SU-DHL-6 (cell line): Measurements from ENCODE around the gene TRPM2.

Experiments used
- H2AFZ ChIP-seq: fragments of 200-600 bp; sonication (generic); 2 replicates; pipeline ENCODE4 v1.6.1; 2014; ENCODE audit warnings: low read depth, mild to moderate bottlenecking, moderate library complexity, mixed read lengths, antibody characterized with exemption, low read length; ENCODE audit not compliant: severe bottlenecking
- H3F3A ChIP-seq: fragments of 200-600 bp; shearing (Covaris generic); 2 replicates; pipeline ENCODE4 v1.6.0; 2016; ENCODE audit warnings: antibody characterized with exemption, mild to moderate bottlenecking; ENCODE audit not compliant: insufficient read depth
- H3K27ac ChIP-seq: fragments of 200-600 bp; sonication (generic); 2 replicates; pipeline ENCODE4 v1.5.1; 2016; ENCODE audit warnings: low read depth, mild to moderate bottlenecking, low read length, moderate library complexity, mixed read lengths
- H3K27me3 ChIP-seq: fragments of 200-600 bp; sonication (generic), shearing (Covaris generic); 2 replicates; pipeline ENCODE4 v1.6.0; 2014; ENCODE audit warnings: mild to moderate bottlenecking, low read length
- H3K36me3 ChIP-seq: fragments of 200-600 bp; sonication (generic); 2 replicates; pipeline ENCODE4 v1.6.1; 2014; ENCODE audit warnings: mild to moderate bottlenecking, low read length, mixed read lengths
- H3K4me2 ChIP-seq: fragments of 300-600, 200-600 bp; shearing (Covaris generic), sonication (generic); 2 replicates; pipeline ENCODE4 v1.6.0; 2014; ENCODE audit warnings: low read length, low read depth, mild to moderate bottlenecking; ENCODE audit not compliant: poor library complexity, severe bottlenecking
- H3K4me3 ChIP-seq: fragments of 200-600 bp; sonication (generic); 2 replicates; pipeline ENCODE4 v1.5.1; 2014; ENCODE audit warnings: antibody characterized with exemption, low read length, mild to moderate bottlenecking, mixed read lengths; ENCODE audit not compliant: insufficient read depth, poor library complexity, severe bottlenecking
- H3K79me2 ChIP-seq: fragments of 200-600 bp; sonication (generic); 2 replicates; pipeline ENCODE4 v1.6.1; 2014; ENCODE audit warnings: mild to moderate bottlenecking, low read length, moderate library complexity; ENCODE audit not compliant: insufficient read depth
- H3K9ac ChIP-seq: fragments of 200-600 bp; sonication (generic); 2 replicates; pipeline ENCODE4 v1.7.0; 2014; ENCODE audit warnings: mild to moderate bottlenecking, low read length
- H3K9me2 ChIP-seq: fragments of 200-600 bp; sonication (generic); replicated peaks from 2 replicates; pipeline ENCODE4 v1.6.1; 2014; ENCODE audit warnings: low read length; ENCODE audit not compliant: insufficient read depth
- H3K9me3 ChIP-seq: fragments of 200-600 bp; sonication (generic); 2 replicates; pipeline ENCODE4 v1.6.1; 2014; ENCODE audit warnings: low read length, mixed read lengths; ENCODE audit not compliant: insufficient read depth
- H4K20me1 ChIP-seq: fragments of 200-600 bp; sonication (generic); 2 replicates; pipeline ENCODE4 v1.6.1; 2014; ENCODE audit warnings: low read depth, mild to moderate bottlenecking, antibody characterized with exemption, low read length, moderate library complexity, mixed read lengths
- CTCF ChIP-seq: fragments of 200-600 bp; sonication (generic); IDR thresholded peaks from one replicate; pipeline ENCODE4 v1.5.1; 2017; ENCODE audit warnings: antibody characterized with exemption, mild to moderate bottlenecking, low read length, moderate library complexity; ENCODE audit not compliant: insufficient read depth, poor library complexity, severe bottlenecking
- EZH2phosphoT487 ChIP-seq: fragments of 200-600 bp; sonication (generic), shearing (Covaris generic); conservative IDR thresholded peaks from 2 replicates; pipeline ENCODE4 v1.6.1; 2018; ENCODE audit warnings: mild to moderate bottlenecking, antibody characterized with exemption, low read length, moderate library complexity, mixed read lengths

Gene TRPM2

GRCh38 chr21:44326716-44327602 lies 26.5 kb upstream of the TRPM2 start:
- no peaks in the 10 kb centered on the region for H4K20me1 ChIP-seq
- no peak for TF ChIP-seq EZH2phosphoT487
- no peak for TF ChIP-seq CTCF
- no peaks in the 10 kb centered on the region for H3K9me3 ChIP-seq
- H3K9ac ChIP-seq: no peak overlapping the region
- no peaks in the 10 kb centered on the region for H3F3A ChIP-seq
- H3K27ac ChIP-seq: no peak overlapping the region
- no peak overlapping the region for H3K4me2 ChIP-seq
- H3K4me3 ChIP-seq: no peak overlapping the region
- H3K79me2 ChIP-seq: no peaks in the 10 kb centered on the region
- no peaks in the 10 kb centered on the region for H3K27me3 ChIP-seq
- no peaks in the 10 kb centered on the region for H3K36me3 ChIP-seq
- H3K9me2 ChIP-seq: no peaks in the 10 kb centered on the region
- H2AFZ ChIP-seq: no peak overlapping the region

GRCh38 chr21:44327603-44327974 lies 25.8 kb upstream of the TRPM2 start:
- H4K20me1 ChIP-seq: no peaks in the 10 kb centered on the region
- TF ChIP-seq CTCF: no peak
- TF ChIP-seq EZH2phosphoT487: no peak

GRCh38 chr21:44328242-44328895 lies 25.1 kb upstream of the TRPM2 start:
- Histone ChIP-seq H3K36me3 (no peaks in the 10 kb centered on the region), H3F3A (no peaks in the 10 kb centered on the region), H3K9ac (no peak overlapping the region), H3K9me2 (no peaks in the 10 kb centered on the region), H2AFZ (no peak overlapping the region), H3K27ac (no peak overlapping the region), H3K79me2 (no peaks in the 10 kb centered on the region), H4K20me1 (no peaks in the 10 kb centered on the region), H3K9me3 (no peaks in the 10 kb centered on the region), H3K4me2 (no peak overlapping the region), H3K27me3 (no peaks in the 10 kb centered on the region), H3K4me3 (no peak overlapping the region)
- TF ChIP-seq EZH2phosphoT487 (no peak), CTCF (no peak)

More at GRCh38 chr21:44327603-44327974, 25.8 kb upstream of the TRPM2 start:
- no peak overlapping the region for H2AFZ ChIP-seq
- H3K27ac ChIP-seq: no peak overlapping the region
- no peaks in the 10 kb centered on the region for H3K79me2 ChIP-seq
- no peaks in the 10 kb centered on the region for H3K27me3 ChIP-seq
- no peaks in the 10 kb centered on the region for H3K36me3 ChIP-seq
- no peak overlapping the region for H3K9ac ChIP-seq
- H3K9me3 ChIP-seq: no peaks in the 10 kb centered on the region
- H3K9me2 ChIP-seq: no peaks in the 10 kb centered on the region
- H3K4me3 ChIP-seq: no peak overlapping the region
- H3F3A ChIP-seq: no peaks in the 10 kb centered on the region
- H3K4me2 ChIP-seq: no peak overlapping the region
